CMK (cell line): ENCODE measurements around the gene ZBTB7C.

Experiments used
- DNase-seq: peaks from one replicate; pipeline ENCODE4 v3.0.0-alpha.2; 2010; ENCODE audit warnings: low read depth

Gene ZBTB7C

GRCh38 chr18:48216639-48217257 is 192.4 kb downstream of the ZBTB7C start:
- DNase-seq: no peak

DNA sequence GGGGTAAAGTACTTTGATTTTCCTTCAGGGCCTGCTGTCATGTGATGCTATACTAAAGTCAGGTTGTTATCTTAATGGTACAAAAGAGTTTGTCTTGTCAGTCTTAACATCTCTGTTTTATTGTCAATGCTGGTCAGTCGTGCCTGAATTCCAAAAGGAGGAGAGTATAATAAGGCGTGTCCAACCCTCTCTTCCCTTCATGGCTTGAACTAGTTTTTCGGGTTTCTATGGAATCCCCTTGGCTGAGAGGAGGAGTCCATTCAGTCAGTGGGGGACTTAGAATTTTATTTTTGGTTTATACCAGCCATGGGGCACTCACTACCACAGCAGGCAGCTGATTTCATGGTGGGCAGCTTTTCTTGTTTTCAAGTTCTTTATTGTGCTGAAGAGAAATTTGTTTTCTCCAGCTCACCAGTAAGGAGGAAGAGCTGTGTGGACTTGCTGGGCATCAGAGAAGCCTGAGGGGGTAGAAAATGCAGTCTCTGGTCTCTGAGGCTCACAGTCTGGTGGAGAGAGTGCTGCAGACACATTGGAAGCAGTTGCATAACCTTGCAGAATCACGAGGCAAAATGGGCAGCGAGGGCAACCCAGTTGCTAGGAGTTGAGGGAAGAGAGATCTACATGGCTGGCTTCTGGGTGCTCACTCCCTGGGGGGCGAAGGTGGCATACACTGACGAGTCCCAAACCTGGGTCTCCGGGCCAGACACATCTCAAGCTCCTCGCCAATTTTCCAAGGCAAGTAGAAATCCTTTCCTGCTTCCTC is 193.1 kb downstream of the ZBTB7C start:
- no peak for DNase-seq

DNA sequence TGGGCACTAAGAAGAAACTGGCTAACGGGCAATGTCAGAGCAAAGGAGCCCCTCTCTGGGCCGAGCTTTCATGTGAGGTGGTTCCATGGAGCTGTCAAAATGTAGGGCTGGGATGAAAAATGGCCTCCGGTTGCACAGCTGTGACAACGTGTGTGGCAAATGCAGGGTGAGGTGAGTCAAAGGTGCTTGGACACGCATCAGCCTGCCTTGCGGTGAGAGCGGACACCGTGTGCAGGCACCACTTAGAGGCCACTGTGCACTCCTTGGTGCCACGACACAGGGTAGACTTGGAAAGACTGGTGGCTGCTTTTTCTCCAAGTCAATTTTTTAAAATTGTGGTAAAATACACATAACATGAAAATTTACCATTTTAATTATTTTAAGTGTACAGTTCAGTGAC is 195.4 kb downstream of the ZBTB7C start:
- DNase-seq: no peak

DNA sequence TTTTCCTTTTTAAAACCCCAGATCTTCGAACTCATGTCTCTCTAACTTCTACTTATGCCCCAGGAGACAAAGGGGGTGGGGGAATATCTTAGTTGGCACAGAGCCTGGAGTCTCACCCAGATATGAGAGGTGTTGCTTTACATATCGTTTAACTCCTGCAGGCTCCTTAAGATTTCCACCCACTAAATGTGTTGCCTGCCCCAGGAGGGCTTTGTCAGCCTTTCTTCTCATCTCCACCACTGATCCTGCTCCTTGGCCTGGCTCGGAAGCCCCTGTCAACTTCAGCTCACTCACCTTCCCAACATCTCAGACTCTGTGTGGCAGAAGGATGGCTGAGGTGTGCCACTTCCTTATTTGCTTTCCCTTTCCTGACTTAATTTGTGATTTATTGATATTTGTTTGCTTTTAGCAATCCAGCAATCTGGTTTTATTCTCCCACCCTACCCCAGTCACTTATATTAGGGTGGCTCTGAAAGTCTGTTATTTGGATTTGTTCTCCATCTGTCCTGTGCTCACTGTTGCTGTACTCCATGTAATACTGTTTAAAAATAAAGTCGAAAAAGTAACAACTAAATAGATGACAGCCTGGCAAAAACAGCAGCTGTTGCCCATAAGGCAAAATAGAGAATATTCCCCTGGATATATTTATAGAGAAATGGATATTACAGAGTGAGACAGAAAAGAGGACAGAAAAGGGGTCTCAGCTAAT is 200.6 kb downstream of the ZBTB7C start:
- DNase-seq: no peak

GRCh38 chr18:48207733-48208132 is 201.4 kb downstream of the ZBTB7C start:
- DNase-seq: no peak

- DNase-seq: no peak
These were observed 202.3 kb downstream of the ZBTB7C start for GRCh38 chr18:48206887-48207286.

- no peak for DNase-seq
These were observed 205.1 kb downstream of the ZBTB7C start for GRCh38 chr18:48203961-48204666.

DNA sequence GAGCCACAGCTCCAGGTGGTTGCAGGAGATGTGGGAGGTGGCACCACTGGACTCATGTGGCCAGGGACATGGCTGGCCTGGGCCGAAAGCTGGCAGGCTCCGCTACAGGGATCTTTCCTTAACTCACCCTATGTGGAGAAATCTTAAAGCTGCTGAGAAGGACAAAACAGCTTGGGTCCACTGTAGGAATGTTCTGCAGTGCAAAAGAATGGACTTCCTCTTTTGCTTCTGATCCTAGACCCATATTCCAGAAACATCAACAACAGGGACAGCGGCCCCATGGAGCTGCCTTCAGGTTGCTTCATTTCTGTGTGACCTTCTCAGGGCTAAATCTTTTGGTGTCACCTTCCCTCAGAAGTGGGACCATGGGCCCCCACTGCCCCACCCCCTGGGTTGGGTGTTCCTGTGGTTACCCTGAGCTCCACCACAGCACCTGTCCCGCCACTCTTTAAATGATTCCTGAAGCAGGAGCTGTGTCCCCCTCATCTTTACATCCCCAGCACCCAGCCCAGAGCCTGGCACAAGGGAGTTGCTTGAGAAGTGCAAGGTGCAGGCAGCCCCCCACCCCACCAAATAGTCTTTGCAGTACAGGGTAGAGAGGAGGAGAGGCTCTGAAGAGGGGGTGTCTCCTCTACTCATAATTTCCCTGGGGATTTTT is 205.8 kb downstream of the ZBTB7C start:
- no peak for DNase-seq

GRCh38 chr18:48202350-48203260 is 206.6 kb downstream of the ZBTB7C start:
- DNase-seq: no peak

DNA sequence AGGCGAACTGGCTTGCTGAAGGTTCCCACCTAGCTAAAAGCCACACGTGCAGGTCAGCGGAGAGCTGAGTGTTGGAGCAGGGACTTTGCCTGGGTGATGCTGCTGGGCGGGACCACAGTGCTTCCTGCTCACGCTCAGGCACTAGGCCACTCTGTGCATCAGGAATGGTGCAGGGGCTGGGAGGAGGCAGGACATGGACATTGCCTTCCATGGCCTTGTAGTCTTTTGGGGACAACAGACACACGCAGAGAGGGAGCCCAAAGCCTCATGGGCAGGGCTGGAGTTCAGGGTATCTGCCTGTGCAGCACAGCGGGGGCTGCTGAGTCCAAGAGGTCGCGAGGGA is 207.2 kb downstream of the ZBTB7C start:
- no peak for DNase-seq

- DNase-seq: no peak
These were observed 207.7 kb downstream of the ZBTB7C start for GRCh38 chr18:48201337-48202005.

GRCh38 chr18:48200631-48201336 is 208.4 kb downstream of the ZBTB7C start:
- no peak for DNase-seq

DNA sequence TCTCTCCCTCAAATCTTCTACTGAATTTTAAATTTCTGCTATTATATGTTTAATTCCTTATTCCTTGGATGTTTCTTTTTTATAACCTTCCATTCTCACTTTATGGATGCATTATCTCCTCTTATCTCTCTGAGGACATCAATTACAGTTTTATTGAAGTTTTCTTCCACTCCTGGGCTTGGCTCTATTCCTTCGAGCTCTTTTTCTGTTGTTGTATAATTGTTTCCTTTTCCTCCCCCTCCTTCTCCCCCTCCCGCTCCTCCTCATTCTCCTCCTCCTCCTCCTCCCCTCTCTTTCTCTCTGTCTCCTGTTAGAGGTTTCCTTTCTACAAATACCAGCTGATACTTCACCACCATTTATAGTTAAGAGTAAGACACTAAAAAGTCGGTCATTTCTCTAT is 209.8 kb downstream of the ZBTB7C start:
- no peak for DNase-seq

DNA sequence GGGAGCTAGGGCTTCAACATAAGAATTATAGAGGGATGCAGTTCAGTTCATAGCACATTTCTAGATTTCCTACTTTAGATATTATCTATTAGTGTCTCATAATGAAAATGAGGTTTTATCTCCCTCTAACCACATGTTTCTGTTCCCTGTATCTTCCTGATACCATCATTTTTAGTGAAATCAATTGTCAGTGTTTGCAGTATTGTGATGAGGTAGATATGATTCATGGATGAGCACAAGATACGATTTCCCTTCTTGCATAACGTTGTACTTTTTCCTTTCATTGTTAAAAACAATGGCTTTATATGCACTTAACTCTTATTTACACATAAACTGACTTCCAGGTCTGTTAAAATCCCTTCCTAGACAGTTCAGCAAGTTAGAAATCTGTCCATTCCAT is 211.4 kb downstream of the ZBTB7C start:
- DNase-seq: no peak

DNA sequence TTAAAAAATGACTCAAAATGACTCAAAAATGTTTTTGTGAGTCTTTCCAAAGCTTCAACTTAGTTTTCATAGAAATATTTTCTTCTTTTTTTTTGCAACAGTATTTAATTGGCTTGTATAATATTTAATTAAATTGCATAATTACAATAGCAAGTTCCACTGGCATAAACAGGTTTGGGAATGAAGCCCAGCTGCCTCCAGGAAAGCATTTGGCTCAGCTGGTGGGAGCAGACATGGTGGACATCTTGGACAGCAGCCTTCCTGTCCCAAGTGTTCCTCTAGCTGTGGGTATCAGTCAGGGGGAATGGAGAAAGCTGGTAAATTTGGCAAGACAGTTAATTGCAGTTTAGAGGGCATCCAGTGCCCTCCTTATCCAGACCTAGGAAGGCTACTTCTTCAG is 213.4 kb downstream of the ZBTB7C start:
- no peak for DNase-seq

DNA sequence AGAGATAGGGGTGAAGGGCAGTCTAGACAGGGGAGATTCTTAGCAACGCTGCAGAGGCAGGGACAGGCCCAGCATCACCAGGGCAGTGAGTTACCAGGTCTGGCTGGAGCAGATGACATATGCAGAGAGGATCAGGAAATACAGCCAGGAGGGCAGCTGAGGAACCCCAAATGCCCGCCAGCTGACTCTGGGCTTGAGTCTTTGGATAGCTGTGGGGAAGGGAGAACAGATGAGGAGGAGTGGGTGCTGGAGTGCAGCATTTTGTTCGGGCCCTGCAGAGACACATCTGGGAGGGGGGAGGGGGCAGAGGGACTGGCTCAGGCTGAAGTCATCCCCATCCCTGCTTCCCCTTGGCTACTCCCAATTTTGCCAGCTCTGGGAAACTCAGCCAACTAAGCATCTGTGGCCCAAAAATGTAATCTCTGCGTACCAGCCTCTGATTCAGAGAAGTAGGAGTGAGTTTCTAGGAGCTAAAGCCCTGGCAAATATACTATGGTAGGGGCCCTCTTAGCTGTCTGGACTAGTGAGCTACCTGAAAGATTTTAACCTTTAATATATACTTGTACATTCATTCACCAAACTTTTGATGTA is 214.5 kb downstream of the ZBTB7C start:
- no peak for DNase-seq

GRCh38 chr18:48193521-48194492 is 215.4 kb downstream of the ZBTB7C start:
- DNase-seq: no peak

DNA sequence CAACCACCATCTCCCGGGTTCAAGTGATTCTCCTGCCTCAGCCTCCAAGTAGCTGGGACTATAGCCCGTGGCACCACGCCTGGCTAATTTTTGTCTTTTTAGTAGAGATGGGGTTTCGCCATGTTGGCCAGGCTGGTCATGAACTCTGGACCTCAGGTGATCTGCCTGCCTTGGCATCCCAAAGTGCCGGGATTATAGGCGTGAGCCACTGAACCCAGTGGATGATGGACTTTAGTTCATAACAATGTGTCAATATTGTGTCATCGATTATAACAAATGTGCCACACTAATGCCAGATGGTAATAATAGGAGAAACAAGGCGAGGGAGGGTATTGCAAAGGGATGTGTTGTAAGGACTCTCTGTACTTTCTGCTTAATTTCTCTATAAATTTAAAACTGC is 216.6 kb downstream of the ZBTB7C start:
- DNase-seq: no peak
